Frontal cortex (tissue), 4 donors: ENCODE results near the gene TENM4. TPM values are rescaled to one million over a fixed set of nuclear protein-coding genes. Genes with fewer than 3 reads are reported as not detected.

Source experiments
- DNase-seq, 2 donors: peaks; one replicate each; pipeline ENCODE4 v3.0.0; 2012; ENCODE audit warnings: low spot score in 2 of 2
- FAIRE-seq: peaks from 2 replicates; lab custom pipeline; 2012; peaks lifted over from hg19 to GRCh38; lab: Jason Lieb, UNC
- total RNA-seq: library from RNA; depleted of rRNA; stranded (reverse); fragments of >200 nt; gene quantifications from one replicate; pipeline ENCODE4 v1.2.3, GENCODE V29; 2014
- donor health status: control.
- donor health status: control.
- donor health status: control.

The TENM4 gene
- total RNA-seq, 1 donor from 2014 or later = 55.0 TPM

GRCh38 chr11:79055856-79056631 lies 384.8 kb downstream of the TENM4 start:
- FAIRE-seq (no peak), DNase-seq (no peak)

GRCh38 chr11:79054636-79055035 lies 386.2 kb downstream of the TENM4 start:
- DNase-seq = no peak
- FAIRE-seq = no peak

GRCh38 chr11:79052544-79052943 lies 388.3 kb downstream of the TENM4 start:
- FAIRE-seq = no peak
- no peak for DNase-seq

GRCh38 chr11:79050786-79051185 lies 390.0 kb downstream of the TENM4 start:
- FAIRE-seq (no peak), DNase-seq (no peak)

GRCh38 chr11:79049741-79050179 lies 391.1 kb downstream of the TENM4 start:
- DNase-seq (no peak), FAIRE-seq (no peak)

GRCh38 chr11:79047980-79048379 lies 392.9 kb downstream of the TENM4 start:
- FAIRE-seq (no peak), DNase-seq (no peak)

- no peak for DNase-seq
- FAIRE-seq = no peak
These were observed 393.5 kb downstream of the TENM4 start for GRCh38 chr11:79047321-79047720.

GRCh38 chr11:79046366-79046765 lies 394.5 kb downstream of the TENM4 start:
- FAIRE-seq (no peak), DNase-seq (no peak)

- no peak for DNase-seq
These were observed 395.0 kb downstream of the TENM4 start for GRCh38 chr11:79045800-79046304.

GRCh38 chr11:79045018-79045799 lies 395.6 kb downstream of the TENM4 start:
- FAIRE-seq (no peak), DNase-seq (no peak)

More at GRCh38 chr11:79045800-79046304, 395.0 kb downstream of the TENM4 start:
- no peak for FAIRE-seq

GRCh38 chr11:79044201-79044600 lies 396.6 kb downstream of the TENM4 start:
- no peak for DNase-seq
- no peak for FAIRE-seq

GRCh38 chr11:79043726-79044125 lies 397.1 kb downstream of the TENM4 start:
- FAIRE-seq (no peak), DNase-seq (no peak)

- DNase-seq (no peak), FAIRE-seq (no peak)
These were observed 398.0 kb downstream of the TENM4 start for GRCh38 chr11:79042824-79043223.

GRCh38 chr11:79040348-79040747 lies 400.5 kb downstream of the TENM4 start:
- DNase-seq = no peak
- no peak for FAIRE-seq

GRCh38 chr11:79039122-79039521 lies 401.7 kb downstream of the TENM4 start:
- DNase-seq (no peak), FAIRE-seq (no peak)

GRCh38 chr11:79035881-79036280 lies 404.9 kb downstream of the TENM4 start:
- DNase-seq (no peak), FAIRE-seq (no peak)

GRCh38 chr11:79033833-79034232 lies 407.0 kb downstream of the TENM4 start:
- no peak for FAIRE-seq
- DNase-seq = no peak

- DNase-seq (no peak), FAIRE-seq (no peak)
These were observed 410.4 kb downstream of the TENM4 start for GRCh38 chr11:79030448-79030847.

GRCh38 chr11:79028225-79028624 lies 412.6 kb downstream of the TENM4 start:
- DNase-seq (no peak), FAIRE-seq (no peak)

GRCh38 chr11:79026803-79027445 lies 413.9 kb downstream of the TENM4 start:
- DNase-seq = no peak
- FAIRE-seq = no peak
